AG04450 (cell line): ENCODE results near the gene TTLL11. TPM values are rescaled to one million over a fixed set of nuclear protein-coding genes. Genes with fewer than 3 reads are reported as not detected.

Experiments used
- CTCF ChIA-PET: fragments of 300-600, 350-600 bp; formaldehyde crosslinking; extraction: SDS; loops from one replicate; lab custom pipeline; 2022; ENCODE audit warnings: antibody characterized with exemption, inconsistent platforms; lab: Charles Lee
- POLR2A ChIA-PET: fragments of 350-600 bp; formaldehyde crosslinking; extraction: SDS; loops from one replicate; lab custom pipeline; 2021; ENCODE audit warnings: antibody characterized with exemption, inconsistent platforms; lab: Yijun Ruan, JAX
- DNase-seq: peaks from one replicate; pipeline ENCODE4 v3.0.0-alpha.2; 2011; ENCODE audit warnings: low read depth, low spot score
- H3K27ac ChIP-seq: one replicate; pipeline ENCODE4 v1.5.1; 2012; ENCODE audit warnings: low read depth, low read length, control low read depth
- H3K27me3 ChIP-seq: one replicate; pipeline ENCODE4 v1.6.0; 2012; ENCODE audit warnings: low read length; ENCODE audit not compliant: control insufficient read depth, insufficient read depth
- H3K4me3 ChIP-seq: 2 replicates; pipeline ENCODE4 v1.5.1; 2011; ENCODE audit warnings: mild to moderate bottlenecking, low read depth, low read length, control low read depth
- H3K9me3 ChIP-seq: 2 replicates; pipeline ENCODE4 v1.5.1; 2012; ENCODE audit warnings: low read length; ENCODE audit not compliant: control insufficient read depth, insufficient read depth
- polyA plus RNA-seq: library from polyadenylated mRNA; depleted of rRNA; stranded (reverse); fragments of >200 nt; gene quantifications from 2 replicates; pipeline ENCODE4 v1.2.3, GENCODE V29; 2011
- TF ChIP-seq, protein P1 (sequence below): IDR thresholded peaks from 2 replicates; pipeline ENCODE4 v1.5.1; 2011; ENCODE audit warnings: low read depth, low read length, control low read depth, inconsistent platforms

The TTLL11 gene
- polyA plus RNA-seq, 1 experiment, result 4.6 TPM

DNA sequence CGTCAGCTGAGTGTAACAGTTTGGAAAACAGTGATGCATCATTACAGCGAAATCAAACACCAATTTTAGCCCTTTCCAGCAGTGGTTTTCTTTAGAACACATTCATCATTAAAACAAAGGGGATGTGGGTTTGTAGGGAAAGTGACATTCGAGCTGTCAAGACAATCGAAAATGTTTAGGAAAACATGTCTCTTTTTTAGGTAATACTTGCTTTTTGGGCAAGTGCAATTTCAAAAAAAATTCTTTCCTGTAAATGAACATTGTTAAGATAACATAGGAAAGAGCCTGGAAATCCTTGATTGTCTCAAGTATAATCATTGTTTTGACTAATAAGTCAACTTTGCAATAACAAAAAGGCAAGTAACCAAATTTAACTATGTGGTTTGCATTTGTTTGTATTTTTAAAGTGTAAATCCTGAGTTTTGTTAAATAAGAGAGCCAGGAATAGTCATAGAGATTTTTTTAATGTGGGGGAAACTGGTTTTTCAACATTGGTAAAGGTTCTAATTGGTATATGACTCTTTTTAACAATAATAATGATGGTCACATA is 182.5 kb downstream of the TTLL11 start:
- DNase-seq, result no peak
- no peak overlapping the region for H3K4me3 ChIP-seq
- ChIA-PET POLR2A (no interaction called here), CTCF (interaction anchor here (0.7 kb wide), 1 partner anchor 365 kb away, joined by 3 read pairs; no protein-coding TSS in a partner anchor)
- TF ChIP-seq, protein P1, sequence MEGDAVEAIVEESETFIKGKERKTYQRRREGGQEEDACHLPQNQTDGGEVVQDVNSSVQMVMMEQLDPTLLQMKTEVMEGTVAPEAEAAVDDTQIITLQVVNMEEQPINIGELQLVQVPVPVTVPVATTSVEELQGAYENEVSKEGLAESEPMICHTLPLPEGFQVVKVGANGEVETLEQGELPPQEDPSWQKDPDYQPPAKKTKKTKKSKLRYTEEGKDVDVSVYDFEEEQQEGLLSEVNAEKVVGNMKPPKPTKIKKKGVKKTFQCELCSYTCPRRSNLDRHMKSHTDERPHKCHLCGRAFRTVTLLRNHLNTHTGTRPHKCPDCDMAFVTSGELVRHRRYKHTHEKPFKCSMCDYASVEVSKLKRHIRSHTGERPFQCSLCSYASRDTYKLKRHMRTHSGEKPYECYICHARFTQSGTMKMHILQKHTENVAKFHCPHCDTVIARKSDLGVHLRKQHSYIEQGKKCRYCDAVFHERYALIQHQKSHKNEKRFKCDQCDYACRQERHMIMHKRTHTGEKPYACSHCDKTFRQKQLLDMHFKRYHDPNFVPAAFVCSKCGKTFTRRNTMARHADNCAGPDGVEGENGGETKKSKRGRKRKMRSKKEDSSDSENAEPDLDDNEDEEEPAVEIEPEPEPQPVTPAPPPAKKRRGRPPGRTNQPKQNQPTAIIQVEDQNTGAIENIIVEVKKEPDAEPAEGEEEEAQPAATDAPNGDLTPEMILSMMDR, result no peak
- no peaks in the 10 kb centered on the region for H3K9me3 ChIP-seq
- no peaks in the 10 kb centered on the region for H3K27me3 ChIP-seq
- H3K27ac ChIP-seq, result no peak overlapping the region

DNA sequence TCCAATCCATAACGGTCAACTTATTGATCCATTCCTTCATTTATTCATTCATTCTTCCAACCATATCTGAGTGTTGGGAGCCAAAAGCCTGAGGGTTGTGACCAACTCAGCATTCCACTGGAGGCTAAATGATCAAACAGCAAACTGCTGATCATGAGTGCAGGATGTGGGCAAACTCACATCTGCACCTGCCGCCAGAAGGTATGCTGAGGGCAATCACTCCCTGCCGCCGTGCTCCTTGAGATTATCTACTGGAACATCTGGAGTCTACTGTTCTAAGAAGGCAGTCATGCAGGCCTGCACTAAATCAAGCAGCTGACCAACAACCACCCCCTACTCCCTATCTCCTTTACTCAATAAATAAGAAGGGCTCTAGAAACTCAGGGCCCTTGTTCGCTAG is 184.0 kb downstream of the TTLL11 start:
- no peaks in the 10 kb centered on the region for H3K27me3 ChIP-seq
- H3K9me3 ChIP-seq, result no peaks in the 10 kb centered on the region
- H3K27ac ChIP-seq, result no peak overlapping the region
- TF ChIP-seq, protein P1, result no peak
- no peak for DNase-seq
- no peak overlapping the region for H3K4me3 ChIP-seq
- CTCF ChIA-PET, result no interaction called here
- POLR2A ChIA-PET, result no interaction called here

DNA sequence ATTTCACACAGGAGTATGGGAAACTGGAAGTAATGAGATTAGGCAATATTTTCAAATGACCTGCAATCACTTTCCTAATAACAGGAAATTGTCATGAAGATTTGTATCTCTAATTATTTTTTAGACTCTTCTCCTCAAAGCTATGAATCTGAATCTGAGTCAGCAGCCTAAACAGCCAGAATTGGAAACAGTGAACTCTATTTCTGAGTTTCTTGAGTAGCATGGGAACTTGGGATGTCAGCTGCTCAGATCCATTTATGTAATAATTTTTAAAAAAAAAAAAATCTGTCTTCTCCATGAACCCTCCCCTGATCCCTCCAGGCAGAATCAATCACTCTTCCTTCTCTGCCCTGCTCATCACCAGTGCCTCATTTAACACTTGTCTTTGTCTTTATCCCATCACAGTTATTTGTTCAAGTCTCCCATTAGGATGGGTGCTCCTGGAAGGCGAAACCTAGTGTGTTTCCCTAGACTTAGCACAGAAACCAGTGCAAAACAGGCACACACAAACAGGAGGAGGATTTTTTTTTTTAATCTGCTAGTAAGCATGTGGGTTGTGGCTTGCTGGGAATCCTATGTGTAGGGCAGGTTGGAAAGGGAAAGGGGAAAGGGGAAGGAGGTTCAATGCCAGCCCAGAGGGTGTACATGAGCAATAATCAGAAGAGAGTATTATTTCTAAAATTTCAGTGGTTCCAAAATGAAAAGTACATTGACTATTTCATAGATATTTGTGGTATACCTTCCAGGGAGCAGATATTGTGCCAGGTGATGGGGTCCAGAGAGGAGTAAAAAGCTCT is 186.8 kb downstream of the TTLL11 start:
- ChIA-PET POLR2A (no interaction called here), CTCF (no interaction called here)
- no peak for DNase-seq
- H3K27ac ChIP-seq, result no peak overlapping the region
- H3K9me3 ChIP-seq, result no peaks in the 10 kb centered on the region
- TF ChIP-seq, protein P1, result no peak
- no peak overlapping the region for H3K4me3 ChIP-seq
- H3K27me3 ChIP-seq, result no peaks in the 10 kb centered on the region

- H3K9me3 ChIP-seq, result no peaks in the 10 kb centered on the region
- TF ChIP-seq, protein P1, result no peak
- ChIA-PET POLR2A (interaction anchor here (0.6 to 0.7 kb wide), 2 partner anchors 616 to 667 kb away, joined by 3 to 4 read pairs; no protein-coding TSS in a partner anchor), CTCF (no interaction called here)
- H3K4me3 ChIP-seq, result no peak overlapping the region
- peak overlapping the region; percentile 90 for H3K27ac ChIP-seq
- H3K27me3 ChIP-seq, result no peaks in the 10 kb centered on the region
- DNase-seq, result peak; percentile 97
These were observed 190.5 kb downstream of the TTLL11 start for GRCh38 chr9:121902461-121903135.
